Midbrain (tissue), 1 donor: Measurements from ENCODE around the gene TRIM28.
A peak's percentile ranks its signal among the peaks of the same experiment; 100 is the strongest.
"Not testable (repeated sequence)": the region's sequence is repeated elsewhere in the genome, so short reads cannot be mapped to it uniquely, and the experiment has no call there.

ENCODE experiments used
- DNase-seq: peaks from one replicate; lab custom pipeline; 2025; lab: John Stamatoyannopoulos, UW

The TRIM28 gene

DNA sequence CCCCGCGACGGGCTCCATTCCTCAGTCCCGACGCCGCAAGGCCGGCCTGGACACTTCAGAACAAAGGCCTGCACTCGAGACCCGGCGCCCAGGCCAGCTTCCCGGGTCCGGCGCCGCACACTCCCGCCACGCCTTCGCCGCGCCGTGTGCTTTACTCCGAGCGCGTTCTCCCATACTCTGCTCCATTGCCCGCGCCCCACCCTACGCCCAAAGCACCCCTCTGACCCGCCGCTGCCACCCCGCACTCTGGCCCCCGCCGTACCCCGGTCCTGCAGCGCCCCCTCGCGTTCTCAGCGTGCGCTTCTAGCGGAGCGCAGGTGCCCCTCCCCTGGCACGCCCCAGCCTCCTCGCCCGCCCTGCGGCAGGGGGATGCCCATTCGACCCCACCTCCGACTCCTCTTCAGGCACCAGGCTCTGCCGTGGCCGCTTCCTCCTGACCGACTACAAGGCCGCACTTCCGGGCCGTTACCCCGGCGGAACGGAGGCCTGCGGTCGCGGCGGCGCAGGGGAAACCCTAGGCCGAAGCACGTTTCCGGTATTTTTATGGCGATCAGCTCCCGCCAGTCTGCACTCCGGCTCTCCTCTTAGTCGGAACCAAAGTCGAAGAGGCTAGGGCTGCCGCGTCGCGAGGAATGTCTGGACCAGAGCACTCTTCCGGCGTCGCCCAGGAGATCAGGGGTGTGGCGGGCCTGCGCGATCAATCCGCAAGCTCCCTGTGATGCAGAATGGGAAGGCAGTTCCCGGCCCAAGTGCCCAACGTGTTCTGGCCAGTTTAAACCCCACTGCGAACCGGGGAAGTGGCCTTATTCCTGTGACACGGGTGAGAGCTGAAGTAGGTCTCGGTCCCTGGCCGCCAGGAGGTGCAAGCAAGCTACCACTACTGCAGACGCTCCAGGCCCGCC, 24.3 kb upstream of the TRIM28 start, which contains the start of gene ZBTB45:
ZBTB45 (minus strand) TSS at position 456 of the 902 bp plus-strand sequence. CDS start 2,137 bp downstream, outside the sequence.
- DNase-seq, result peak; percentile 95

DNA sequence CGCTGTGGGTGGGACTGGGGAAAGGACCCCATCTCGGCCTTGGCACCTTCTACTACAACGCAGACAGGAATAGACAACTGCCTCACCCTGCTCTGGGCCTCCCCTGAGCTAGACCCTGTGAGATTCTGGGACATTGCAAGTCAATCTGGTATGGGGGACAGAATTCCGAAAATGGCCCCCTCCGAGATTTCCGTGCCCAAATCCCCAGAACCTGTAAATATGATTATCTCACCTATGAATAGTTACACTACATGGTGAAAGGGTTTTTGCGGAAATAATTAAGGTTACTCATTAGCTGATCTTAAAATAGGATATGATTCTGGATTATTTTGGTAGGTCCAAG, 23.6 kb upstream of the TRIM28 start:
- DNase-seq, result no peak

DNA sequence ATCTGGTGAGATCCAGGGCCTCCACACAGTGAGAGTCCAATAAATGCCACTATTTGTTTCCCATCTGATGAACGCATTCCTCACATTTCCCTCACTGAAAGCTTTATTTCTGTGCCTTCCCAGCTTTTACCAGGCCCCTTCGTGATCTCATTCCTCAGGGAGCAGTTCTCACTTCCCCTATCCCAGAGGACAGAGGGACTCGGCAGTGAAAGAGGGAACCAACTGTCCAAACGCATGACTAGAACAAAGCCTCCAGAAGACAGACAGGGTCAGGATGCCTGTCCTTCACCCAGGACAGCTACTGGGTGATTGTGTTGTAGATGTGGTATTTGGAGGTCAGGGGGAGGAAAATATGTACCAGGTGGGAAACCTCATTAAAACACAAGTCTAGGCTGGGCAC, 22.2 kb upstream of the TRIM28 start:
- DNase-seq, result no peak

DNA sequence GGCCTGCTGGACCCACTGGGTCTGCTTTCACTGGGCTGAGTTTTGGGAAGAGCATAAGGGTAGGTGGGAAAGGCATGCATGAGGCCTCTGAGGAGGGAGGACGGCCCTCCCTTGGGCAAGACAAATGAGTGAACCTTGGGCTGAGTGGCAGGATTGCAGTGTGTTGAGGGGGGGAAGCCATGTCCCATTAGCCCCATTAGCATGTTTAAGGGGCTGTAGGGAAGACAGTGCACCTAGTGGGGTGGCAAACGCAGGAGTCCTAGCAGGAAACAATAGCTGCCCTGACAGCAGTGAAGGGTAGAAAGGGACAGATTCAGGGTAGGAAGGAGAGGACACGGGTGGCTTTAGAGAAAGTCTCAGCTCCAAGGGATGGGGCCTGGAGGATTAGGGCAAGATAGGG, 21.2 kb upstream of the TRIM28 start:
- no peak for DNase-seq

DNA sequence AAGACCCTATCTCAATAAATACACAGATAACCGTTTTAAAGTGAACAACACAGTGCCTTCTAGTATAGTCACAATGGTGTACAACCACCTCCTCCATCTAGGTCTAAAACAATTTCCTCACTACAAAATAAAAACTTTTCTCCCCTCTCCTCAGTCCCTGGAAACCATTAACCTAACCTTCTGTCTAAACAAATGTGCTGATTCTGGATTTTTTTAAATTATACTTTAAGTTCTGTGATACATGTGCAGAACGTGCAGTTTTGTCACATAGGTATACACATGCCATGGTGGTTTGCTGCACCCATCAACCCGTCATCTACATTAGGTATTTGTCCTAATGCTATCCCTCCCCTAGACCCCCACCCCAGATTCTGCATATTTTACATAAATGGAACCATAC, 14.5 kb upstream of the TRIM28 start:
- no peak for DNase-seq

DNA sequence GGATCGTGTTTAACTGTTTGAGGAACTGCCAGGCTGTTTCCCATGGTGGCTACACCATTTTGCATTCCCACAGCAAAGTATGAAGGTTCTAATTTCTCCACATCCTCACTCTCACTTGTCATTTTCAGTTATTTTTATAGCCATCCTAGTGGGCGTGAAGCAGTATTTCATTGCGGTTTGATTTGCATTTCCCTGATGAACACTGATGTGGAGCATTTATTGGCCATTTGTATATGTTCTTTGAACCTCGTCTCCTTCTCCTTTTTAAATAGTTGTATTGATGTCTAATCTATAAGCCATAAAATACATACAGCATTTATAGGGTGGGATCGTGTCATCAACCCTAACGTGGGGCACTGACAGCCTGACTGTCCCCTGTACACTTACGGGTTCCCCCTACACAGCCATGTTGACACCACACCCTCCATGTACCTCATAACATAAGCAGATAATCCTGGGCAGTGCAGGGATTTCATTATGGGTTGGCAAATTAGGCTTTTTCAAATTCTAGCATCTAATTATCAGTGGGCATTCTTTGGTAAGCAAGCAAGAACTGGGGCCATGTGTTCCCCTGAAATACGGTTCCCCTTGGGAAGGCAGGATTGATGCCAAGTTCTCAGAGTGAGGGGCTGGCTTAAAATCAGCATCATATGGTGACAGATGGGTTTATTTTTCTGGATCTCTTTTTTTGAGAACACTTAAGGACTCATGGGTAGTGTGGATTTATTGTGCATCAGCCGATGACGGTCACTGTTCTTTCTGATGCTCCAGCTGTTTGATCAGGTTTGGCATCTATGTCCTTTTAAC, 12.6 kb upstream of the TRIM28 start:
- no peak for DNase-seq

DNA sequence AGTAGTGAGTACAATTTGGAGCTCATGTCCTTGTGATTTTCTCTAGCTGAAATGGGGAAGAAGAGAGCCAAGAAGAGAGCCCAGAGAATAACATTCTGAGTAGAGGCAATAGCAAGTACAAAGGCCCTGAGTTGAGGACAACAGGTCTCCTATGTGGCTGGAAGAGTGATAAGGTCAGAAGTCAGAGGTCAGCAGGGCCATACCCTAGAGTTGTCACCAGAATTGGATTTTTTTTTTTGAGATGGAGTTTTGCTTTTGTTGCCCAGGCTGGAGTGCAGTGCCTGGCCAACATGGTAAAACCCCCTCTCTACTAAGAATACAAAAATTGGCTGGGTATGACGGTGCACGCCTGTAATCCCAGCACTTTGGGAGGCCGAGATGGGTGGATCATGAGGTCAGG, 8.0 kb upstream of the TRIM28 start:
- DNase-seq, result no peak

DNA sequence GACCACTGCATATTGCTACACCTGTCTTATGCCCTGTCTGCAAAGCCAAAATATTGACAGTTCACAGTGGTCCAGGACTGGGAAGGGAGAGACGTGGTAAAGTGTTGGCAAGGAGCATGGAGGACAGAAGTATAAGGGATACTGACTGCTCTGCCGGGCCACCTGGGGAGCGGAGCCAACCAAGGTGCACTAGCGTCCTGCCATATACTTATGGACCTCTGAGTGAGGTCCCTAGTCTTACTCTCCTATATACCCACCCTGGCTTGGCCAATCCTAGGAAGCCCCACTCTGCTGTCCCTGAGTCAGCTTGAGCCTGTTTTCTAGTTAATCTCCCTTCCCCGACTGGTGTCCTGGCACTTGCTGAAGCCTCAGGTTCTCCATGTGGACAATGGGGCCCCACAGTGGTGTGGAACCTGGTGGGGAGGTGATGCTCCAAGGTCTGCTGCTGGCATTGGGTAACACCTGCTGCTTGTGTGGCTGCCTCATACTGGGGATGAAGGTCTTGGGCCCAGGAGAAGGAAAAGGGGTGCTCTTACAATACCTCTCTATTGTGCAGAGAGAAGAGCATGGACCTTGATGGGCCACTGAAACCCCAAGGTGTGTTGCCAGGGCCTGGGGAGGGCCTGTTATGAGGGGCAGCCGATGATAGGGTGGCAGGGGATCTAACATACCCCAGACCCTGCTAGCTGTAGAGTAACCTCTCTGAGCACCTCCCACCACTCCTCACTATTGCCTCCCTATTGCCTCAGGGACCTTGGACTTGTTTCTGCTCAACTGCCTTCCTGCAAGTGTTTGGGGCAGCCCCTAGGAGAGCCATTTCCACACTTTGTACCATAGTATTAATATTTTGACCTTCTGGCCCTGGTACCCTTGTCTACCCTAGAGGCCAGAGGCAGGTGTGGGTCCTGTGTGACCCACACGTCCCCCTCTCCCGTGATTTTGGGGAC, 6.7 kb upstream of the TRIM28 start:
- DNase-seq, result no peak

DNA sequence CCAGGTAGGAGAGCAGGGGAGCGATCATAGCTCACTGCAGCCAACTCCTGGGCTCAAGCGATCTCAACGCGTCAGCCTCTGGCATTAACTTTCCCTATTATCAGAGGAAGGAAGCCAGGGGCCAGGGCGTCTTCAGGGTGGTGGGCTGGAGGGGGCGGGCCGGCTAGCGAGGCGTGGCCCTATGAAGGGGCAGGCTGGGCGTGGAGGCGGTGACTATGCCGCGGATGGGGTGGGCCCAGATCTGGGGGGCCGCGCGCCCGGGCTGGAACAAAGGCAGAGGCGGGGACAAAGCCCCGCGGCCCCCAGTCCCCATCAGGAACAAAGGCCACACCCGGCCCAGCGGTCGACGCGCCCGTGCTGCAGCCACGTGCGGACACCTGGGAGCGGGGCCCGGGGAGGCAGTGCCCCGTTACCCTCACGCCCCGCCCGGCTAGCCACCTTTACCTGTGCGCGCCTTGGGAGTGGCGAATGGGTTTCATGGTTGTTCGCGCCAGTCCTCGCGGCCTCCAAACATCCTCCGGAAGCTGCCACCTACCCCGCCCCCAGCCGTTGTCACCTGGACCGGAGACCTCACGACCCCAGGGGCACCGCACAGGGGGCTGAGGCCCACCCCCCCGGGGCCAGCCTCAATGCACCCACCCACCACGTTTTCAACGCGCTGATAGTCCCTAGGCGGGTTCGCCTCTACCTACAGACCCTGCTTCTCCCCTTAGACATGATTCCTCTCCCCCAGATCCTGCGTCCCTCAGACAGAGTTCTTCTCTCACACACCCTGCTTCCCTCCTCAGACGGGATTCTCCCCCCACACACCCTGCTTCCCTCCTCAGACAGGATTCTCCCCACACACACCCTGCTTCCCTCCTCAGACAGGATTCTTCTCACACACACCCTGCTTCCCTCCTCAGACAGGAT, 5.4 kb upstream of the TRIM28 start:
- no peak for DNase-seq

DNA sequence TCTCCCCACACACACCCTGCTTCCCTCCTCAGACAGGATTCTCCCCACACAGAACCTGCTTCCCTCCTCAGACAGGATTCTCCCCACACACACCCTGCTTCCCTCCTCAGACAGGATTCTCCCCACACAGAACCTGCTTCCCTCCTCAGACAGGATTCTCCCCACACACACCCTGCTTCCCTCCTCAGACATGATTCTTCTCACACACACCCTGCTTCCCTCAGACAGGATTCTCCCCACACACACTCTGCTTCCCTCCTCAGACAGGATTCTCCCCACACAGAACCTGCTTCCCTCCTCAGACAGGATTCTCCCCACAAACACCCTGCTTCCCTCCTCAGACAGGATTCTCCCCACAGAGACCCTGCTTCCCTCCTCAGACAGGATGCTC, 4.7 kb upstream of the TRIM28 start:
- DNase-seq, result not testable (repeated sequence)

DNA sequence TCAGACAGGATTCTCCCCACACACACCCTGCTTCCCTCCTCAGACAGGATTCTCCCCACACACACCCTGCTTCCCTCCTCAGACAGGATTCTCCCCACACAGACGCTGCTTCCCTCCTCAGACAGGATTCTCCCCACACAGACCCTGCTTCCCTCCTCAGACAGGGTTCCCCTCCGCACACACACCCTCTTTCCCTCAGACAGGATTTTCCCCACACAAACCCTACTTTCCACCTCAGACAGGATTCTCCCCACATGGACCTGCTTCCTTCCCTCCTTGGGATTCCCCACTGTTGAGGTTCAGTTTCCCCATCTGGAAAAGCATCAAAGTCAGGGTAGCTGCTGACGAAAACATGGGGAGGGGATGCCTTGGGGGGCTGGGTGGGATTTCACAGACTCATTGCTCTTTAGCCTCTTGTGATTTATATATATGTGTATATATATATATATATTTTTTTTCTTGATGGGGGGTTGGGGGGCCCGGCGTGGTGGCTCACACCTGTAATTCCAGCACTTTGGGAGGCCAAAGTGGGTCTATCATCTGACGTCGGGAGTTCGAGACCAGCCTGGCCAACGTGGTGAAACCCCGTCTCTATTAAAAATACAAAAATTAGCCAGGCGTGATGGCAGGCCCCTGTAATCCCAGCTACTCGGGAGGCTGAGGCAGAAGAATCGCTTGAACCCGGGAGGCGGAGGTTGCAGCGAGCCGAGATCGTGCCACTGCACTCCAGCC, 1.1 kb upstream of the TRIM28 start:
- not testable (repeated sequence) for DNase-seq

DNA sequence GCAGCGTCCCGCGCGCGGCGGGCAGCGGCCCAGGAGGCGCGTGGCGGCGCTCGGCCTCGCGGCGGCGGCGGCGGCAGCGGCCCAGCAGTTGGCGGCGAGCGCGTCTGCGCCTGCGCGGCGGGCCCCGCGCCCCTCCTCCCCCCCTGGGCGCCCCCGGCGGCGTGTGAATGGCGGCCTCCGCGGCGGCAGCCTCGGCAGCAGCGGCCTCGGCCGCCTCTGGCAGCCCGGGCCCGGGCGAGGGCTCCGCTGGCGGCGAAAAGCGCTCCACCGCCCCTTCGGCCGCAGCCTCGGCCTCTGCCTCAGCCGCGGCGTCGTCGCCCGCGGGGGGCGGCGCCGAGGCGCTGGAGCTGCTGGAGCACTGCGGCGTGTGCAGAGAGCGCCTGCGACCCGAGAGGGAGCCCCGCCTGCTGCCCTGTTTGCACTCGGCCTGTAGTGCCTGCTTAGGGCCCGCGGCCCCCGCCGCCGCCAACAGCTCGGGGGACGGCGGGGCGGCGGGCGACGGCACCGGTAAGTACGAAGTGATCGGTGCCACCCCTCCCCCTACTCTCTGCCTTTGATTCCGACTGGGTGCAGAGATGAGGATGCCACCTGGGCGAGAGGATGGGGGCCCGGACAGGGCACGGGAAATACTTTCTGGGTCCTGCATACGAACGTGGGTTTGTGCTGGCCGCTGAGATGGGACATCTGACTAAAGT, 874 bp downstream of the TRIM28 start:
- no peak for DNase-seq

DNA sequence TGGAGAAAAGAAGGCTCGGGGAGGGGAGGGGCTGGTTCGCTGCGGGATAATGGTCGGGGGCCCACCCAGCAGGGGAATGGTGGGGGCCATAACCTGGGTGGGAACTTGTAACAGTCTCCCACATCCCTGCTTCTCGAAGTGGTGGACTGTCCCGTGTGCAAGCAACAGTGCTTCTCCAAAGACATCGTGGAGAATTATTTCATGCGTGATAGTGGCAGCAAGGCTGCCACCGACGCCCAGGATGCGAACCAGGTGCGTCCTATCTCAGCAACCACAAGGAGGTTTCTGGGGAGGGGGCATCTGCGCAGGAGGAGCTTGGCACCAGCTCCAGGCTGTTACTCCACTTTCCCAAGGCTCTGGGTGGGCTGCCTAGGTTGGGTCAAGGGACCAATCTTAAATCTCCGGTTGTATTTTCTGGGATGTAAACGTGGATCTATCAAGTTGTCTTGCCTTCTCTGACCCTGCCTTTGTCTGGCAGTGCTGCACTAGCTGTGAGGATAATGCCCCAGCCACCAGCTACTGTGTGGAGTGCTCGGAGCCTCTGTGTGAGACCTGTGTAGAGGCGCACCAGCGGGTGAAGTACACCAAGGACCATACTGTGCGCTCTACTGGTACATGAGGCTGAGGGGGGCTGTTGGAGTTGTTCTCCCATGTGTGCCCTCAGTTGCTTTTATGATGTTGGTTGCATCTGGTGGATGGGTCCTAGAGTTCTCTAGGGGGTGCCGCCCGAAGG, 1.6 kb downstream of the TRIM28 start:
- DNase-seq, result no peak

DNA sequence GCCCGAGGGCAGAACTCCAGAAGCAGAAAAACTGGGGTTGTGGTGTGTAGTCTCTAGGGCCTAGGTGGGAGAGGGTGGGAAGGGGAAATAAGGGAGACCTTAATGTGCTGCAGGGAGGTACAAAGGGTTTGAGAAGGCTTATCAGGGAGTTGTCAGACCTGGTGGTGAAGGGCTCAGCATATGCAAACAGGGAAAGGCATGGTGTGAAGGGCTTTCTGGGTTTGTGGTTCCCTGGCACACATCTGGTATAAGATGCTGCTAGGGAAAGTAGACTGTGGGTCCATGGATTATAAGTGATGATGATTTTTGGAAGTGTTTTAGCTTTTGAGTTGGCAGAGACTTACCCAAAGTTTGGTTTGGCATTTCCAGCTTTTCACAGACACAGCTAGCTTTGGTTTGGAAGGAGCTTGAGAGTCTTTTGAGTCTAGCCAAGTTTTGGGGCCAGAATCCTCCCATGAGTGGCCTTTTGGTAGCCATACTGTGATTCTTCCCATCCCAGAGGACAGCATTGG, 2.2 kb downstream of the TRIM28 start:
- no peak for DNase-seq

DNA sequence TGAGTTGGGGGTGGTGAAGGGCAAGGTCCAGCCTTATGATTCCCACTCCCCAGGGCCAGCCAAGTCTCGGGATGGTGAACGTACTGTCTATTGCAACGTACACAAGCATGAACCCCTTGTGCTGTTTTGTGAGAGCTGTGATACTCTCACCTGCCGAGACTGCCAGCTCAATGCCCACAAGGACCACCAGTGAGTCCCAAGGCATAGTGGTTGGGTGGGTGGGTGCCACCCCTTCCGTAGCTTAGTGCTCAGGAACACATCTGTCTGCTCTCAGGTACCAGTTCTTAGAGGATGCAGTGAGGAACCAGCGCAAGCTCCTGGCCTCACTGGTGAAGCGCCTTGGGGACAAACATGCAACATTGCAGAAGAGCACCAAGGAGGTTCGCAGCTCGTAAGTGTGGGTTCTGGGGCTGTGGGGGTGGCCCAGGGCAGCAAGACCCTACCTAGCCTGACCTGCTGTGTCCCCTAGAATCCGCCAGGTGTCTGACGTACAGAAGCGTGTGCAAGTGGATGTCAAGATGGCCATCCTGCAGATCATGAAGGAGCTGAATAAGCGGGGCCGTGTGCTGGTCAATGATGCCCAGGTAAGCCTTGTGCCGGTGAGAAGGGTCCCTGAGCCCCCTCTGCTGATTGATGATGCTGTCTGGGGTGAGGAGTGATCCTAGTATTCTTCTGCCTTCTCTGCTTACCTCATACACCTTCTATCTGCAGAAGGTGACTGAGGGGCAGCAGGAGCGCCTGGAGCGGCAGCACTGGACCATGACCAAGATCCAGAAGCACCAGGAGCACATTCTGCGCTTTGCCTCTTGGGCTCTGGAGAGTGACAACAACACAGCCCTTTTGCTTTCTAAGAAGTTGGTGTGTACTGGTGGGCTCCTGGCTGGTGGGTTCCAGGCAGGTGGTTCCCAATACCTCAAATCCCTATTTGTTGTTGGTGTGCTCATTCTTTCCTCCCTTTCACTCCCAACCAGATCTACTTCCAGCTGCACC, 3.8 kb downstream of the TRIM28 start:
- no peak for DNase-seq

DNA sequence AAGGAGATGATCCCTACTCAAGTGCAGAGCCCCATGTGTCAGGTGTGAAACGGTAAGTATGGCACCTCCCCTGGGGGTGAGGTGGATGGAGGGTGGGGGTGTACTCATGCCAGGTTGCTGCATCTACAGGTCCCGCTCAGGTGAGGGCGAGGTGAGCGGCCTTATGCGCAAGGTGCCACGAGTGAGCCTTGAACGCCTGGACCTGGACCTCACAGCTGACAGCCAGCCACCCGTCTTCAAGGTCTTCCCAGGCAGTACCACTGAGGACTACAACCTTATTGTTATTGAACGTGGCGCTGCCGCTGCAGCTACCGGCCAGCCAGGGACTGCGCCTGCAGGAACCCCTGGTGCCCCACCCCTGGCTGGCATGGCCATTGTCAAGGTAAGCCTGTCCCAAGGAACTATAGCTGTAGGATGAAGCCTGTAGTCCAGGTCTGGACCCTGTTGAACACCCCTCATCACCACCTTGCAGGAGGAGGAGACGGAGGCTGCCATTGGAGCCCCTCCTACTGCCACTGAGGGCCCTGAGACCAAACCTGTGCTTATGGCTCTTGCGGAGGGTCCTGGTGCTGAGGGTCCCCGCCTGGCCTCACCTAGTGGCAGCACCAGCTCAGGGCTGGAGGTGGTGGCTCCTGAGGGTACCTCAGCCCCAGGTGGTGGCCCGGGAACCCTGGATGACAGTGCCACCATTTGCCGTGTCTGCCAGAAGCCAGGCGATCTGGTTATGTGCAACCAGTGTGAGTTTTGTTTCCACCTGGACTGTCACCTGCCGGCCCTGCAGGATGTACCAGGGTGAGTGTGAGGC, 5.2 kb downstream of the TRIM28 start:
- no peak for DNase-seq
